Fibroblast of lung (primary cell): Measurements from ENCODE around the gene SP110.

ENCODE experiments used
- CTCF ChIP-seq, 2 donors: IDR thresholded peaks in 1 of 2; conservative IDR thresholded peaks in 1 of 2; 1 replicate in 1 of 2; 2 replicates in 1 of 2; pipeline ENCODE4 v1.5.1; 2011 to 2012; ENCODE audit warnings: low read length in 2 of 2, control low read depth in 1 of 2, inconsistent platforms in 1 of 2, low read depth in 1 of 2, mild to moderate bottlenecking in 1 of 2
- EZH2 ChIP-seq: IDR thresholded peaks from 2 replicates; pipeline ENCODE4 v1.5.1; 2012; ENCODE audit warnings: low read length, control low read depth, mild to moderate bottlenecking; ENCODE audit errors: missing control alignments

- TF ChIP-seq CTCF (conservative IDR thresholded peaks at IDR 0.05 in 1 of 2, IDR thresholded peaks at IDR 0.05 in 1 of 2; ENCODE audit: low read depth in 1 of 2, low read length in 2 of 2) (no peak), EZH2 (no peak)
These were observed 46.9 kb downstream of the SP110 start for GRCh38 chr2:230172852-230173251.
